Bronchial epithelial cell (primary cell): ENCODE results near the gene BIRC5. TPM values are rescaled to one million over a fixed set of nuclear protein-coding genes. Genes with fewer than 3 reads are reported as not detected.
"Not testable (repeated sequence)": the region's sequence is repeated elsewhere in the genome, so short reads cannot be mapped to it uniquely, and the experiment has no call there.

Experiments used
- DNase-seq: peaks from one replicate; pipeline ENCODE4 v3.0.0-alpha.2; 2010; ENCODE audit warnings: low read depth
- FAIRE-seq: peaks from 2 replicates; lab custom pipeline; 2011; peaks lifted over from hg19 to GRCh38; lab: Jason Lieb, UNC
- H3K27me3 ChIP-seq: 2 replicates; pipeline ENCODE4 v1.5.1; 2011; ENCODE audit warnings: low read length; ENCODE audit not compliant: control insufficient read depth, insufficient read depth
- H3K36me3 ChIP-seq: 2 replicates; pipeline ENCODE4 v1.5.1; 2011; ENCODE audit warnings: low read length; ENCODE audit not compliant: control insufficient read depth, insufficient read depth
- H3K4me3 ChIP-seq: 2 replicates; pipeline ENCODE4 v1.5.1; 2011; ENCODE audit warnings: mild to moderate bottlenecking, low read depth, low read length, control low read depth
- total RNA-seq: library from RNA; depleted of rRNA; stranded (reverse); fragments of >200 nt; gene quantifications from 2 replicates; pipeline ENCODE4 v1.2.1, GENCODE V29; 2014
- TF ChIP-seq, protein P1 (sequence below): IDR thresholded peaks from 2 replicates; pipeline ENCODE4 v1.5.1; 2011; ENCODE audit warnings: mild to moderate bottlenecking, moderate library complexity, low read length, control low read depth, inconsistent platforms; ENCODE audit not compliant: insufficient read depth, severe bottlenecking

BIRC5 gene
- total RNA-seq, 1 donor from 2014 or later = 0.53 TPM

GRCh38 chr17:78170692-78171590 is 43.1 kb upstream of the BIRC5 start:
- no peak for DNase-seq
- peak; percentile 7 for FAIRE-seq
- TF ChIP-seq, protein P1, sequence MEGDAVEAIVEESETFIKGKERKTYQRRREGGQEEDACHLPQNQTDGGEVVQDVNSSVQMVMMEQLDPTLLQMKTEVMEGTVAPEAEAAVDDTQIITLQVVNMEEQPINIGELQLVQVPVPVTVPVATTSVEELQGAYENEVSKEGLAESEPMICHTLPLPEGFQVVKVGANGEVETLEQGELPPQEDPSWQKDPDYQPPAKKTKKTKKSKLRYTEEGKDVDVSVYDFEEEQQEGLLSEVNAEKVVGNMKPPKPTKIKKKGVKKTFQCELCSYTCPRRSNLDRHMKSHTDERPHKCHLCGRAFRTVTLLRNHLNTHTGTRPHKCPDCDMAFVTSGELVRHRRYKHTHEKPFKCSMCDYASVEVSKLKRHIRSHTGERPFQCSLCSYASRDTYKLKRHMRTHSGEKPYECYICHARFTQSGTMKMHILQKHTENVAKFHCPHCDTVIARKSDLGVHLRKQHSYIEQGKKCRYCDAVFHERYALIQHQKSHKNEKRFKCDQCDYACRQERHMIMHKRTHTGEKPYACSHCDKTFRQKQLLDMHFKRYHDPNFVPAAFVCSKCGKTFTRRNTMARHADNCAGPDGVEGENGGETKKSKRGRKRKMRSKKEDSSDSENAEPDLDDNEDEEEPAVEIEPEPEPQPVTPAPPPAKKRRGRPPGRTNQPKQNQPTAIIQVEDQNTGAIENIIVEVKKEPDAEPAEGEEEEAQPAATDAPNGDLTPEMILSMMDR = no peak
- H3K4me3 ChIP-seq = no peak overlapping the region
- peaks cover 8% of the 10 kb centered on the region for H3K36me3 ChIP-seq
- H3K27me3 ChIP-seq = no peaks in the 10 kb centered on the region

- H3K4me3 ChIP-seq, DNase-seq, H3K27me3 ChIP-seq, H3K36me3 ChIP-seq, FAIRE-seq: not testable (repeated sequence)
These were observed 42.3 kb upstream of the BIRC5 start for GRCh38 chr17:78171591-78172248.

GRCh38 chr17:78172249-78173051 is 41.6 kb upstream of the BIRC5 start:
- peaks cover 8% of the 10 kb centered on the region for H3K36me3 ChIP-seq
- DNase-seq = no peak
- FAIRE-seq = no peak
- no peak overlapping the region for H3K4me3 ChIP-seq
- no peaks in the 10 kb centered on the region for H3K27me3 ChIP-seq
- TF ChIP-seq, protein P1 = no peak

DNA sequence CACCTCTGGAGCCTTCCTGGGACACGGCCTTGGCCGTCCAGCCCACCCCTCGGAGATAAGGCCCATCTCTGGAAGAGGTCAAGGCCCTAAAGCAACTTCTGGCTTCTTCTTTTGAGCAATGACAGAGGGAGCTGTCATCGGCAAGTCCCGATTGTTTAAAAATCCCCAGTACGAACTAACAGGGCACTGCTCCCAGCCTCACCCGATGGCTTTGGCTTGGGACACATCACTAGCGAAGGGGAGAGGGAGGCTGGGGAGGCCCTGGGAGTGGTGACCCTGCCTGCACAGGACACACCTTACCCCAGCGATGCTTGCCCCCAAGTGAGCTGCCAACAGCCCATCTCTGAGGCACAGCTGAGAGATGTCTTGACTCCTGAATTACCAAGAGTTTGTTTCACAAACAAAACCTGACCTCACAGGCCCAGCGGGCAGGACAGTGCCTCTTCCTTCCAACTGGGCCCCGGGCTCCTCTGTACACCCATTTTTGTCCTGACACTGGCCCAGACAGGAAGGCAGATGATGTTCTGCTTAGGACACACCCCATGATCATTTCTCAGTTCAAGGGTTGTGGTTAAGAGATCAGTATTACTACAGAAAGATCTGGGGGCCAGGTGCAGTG is 40.8 kb upstream of the BIRC5 start:
- FAIRE-seq (no peak), DNase-seq (no peak)
- H3K4me3 ChIP-seq = no peak overlapping the region
- TF ChIP-seq, protein P1 = no peak
- peaks cover 8% of the 10 kb centered on the region for H3K36me3 ChIP-seq
- H3K27me3 ChIP-seq = no peaks in the 10 kb centered on the region

DNA sequence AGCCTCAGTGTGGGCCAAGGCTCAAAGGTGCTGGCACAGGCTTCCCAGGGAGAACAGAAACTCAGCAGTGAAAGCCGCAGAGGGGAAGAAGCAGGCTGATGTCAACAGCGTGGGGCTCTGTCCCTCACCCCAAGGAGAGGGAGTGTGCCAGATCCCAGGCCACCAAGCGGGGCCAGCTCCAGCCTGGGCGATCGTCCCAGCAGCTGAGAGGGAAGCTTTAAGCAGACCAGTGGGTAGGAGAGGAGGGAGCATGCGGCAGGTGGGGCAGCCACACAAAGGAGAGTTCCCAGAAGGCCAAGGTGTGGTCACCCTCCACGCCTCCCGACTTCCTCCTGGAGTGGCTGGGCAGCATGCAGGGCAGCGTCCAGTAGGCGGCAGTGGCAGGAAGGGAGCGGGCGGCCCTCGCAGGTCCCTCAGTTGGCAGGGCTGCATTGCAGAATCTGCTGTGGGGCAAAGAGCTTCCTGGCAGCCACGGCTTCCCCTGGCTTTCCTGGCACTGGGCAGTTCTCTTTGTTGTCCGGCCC is 39.6 kb upstream of the BIRC5 start:
- FAIRE-seq = no peak
- Histone ChIP-seq H3K27me3 (no peaks in the 10 kb centered on the region), H3K36me3 (peaks cover 8% of the 10 kb centered on the region), H3K4me3 (no peak overlapping the region)
- TF ChIP-seq, protein P1 = peak; percentile 49
- DNase-seq = no peak
